ENCODE measurements around the gene FGF1.

DNA sequence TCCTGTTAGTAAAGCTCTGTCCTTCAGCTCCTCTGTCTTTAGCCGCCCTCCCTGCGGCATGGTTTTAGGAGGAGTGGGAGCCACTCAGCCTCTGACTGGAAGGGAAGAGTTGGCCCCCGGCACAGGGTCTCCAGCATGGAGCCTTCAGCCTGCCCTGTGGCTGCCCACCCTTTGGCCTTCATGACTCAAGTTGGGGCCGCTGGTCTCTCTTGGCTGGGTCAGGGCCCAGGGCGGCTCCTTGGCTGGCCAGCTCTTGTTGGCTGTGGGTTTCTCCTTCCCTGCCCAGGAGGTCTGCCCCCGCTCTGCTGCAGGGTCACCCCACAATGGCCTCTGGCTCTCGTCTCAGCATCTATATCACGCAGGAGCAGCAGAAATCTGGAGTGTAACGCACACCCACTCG lies 25.7 kb downstream of the FGF1 start:
- TF ChIP-seq, protein P1, sequence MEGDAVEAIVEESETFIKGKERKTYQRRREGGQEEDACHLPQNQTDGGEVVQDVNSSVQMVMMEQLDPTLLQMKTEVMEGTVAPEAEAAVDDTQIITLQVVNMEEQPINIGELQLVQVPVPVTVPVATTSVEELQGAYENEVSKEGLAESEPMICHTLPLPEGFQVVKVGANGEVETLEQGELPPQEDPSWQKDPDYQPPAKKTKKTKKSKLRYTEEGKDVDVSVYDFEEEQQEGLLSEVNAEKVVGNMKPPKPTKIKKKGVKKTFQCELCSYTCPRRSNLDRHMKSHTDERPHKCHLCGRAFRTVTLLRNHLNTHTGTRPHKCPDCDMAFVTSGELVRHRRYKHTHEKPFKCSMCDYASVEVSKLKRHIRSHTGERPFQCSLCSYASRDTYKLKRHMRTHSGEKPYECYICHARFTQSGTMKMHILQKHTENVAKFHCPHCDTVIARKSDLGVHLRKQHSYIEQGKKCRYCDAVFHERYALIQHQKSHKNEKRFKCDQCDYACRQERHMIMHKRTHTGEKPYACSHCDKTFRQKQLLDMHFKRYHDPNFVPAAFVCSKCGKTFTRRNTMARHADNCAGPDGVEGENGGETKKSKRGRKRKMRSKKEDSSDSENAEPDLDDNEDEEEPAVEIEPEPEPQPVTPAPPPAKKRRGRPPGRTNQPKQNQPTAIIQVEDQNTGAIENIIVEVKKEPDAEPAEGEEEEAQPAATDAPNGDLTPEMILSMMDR (IDR thresholded peaks at IDR 0.05), result no peak
- no peak for TF ChIP-seq POLR2A (IDR thresholded peaks at IDR 0.05)
